Mononuclear cell (primary cell): ENCODE data around the gene MORC1. TPM values are rescaled to one million over a fixed set of nuclear protein-coding genes. Genes with fewer than 3 reads are reported as not detected.

Source experiments
- H3K27me3 ChIP-seq: 2 replicates; pipeline ENCODE4 v1.6.0; 2011; ENCODE audit warnings: low read length, control low read depth; ENCODE audit not compliant: insufficient read depth
- H3K4me1 ChIP-seq: 2 replicates; pipeline ENCODE4 v1.5.1; 2011; ENCODE audit warnings: mild to moderate bottlenecking, low read length, control low read depth; ENCODE audit not compliant: insufficient read depth
- H3K4me3 ChIP-seq: 2 replicates; pipeline ENCODE4 v1.5.1; 2011; ENCODE audit warnings: mild to moderate bottlenecking, low read length, moderate library complexity
- H3K9me3 ChIP-seq: 2 replicates; pipeline ENCODE4 v1.5.1; 2011; ENCODE audit warnings: low read depth, mild to moderate bottlenecking, control low read depth, low read length
- total RNA-seq: library from RNA; depleted of rRNA; stranded (reverse); fragments of >200 nt; gene quantifications from one replicate; pipeline ENCODE4 v1.2.3, GENCODE V29; 2012

MORC1 gene
- total RNA-seq, 1 donor = 0.84 TPM

DNA sequence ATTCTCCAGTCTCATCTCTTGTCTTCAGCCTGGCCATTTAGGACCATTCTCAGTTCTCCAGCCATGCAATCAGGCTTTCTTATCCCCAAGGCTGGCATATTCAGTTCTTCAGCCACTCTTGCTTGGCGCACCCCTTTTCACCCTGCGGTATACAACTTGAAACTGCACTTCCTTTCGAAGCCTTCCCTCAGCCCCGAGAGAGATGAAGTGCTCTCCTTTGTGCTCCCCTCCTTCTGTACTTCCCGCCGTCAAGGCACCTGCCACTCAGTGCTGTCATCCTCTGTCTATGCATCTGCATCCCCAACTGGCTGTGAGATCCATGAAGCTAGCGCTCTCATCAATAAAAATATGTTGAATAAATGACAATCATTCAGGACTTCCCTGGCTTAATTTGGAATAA is 45.7 kb downstream of the MORC1 start:
- no peak overlapping the region for H3K4me3 ChIP-seq

DNA sequence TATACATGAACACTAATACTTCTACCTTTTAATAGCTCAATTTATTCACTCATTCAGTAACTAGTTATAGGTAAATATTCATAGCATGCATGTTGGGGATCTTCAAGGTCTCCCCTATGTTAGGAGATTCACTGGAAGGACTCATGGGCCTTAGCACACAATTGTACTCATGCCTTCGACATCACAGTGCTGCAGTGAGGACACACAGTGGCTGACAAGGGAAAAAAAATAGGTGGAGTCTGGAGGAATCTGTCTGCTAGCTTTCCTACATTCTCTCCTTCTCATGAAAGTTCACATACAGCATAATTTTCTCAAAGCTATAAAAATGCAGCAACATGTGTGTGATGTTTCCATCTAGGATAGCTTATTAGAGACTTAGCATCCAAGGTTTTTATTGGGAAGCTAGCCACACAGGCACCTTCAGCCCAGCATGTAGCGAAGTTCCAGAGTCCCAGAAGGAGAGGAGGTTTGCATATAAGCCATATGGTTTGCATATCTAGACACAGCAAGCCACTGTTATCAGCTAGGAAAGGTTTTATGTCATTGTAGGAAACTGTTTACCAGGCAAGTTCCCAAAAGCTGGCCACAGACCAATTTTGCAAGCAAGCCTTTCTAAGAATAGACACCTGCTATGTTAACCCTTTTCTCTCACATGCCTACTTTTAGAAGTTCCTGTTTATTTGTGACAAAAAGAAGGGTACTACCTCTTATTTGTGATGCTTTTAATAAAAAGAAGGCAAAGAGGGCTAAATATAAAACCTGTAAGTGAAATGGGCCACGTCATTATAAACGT is 46.4 kb downstream of the MORC1 start:
- Histone ChIP-seq H3K4me1 (peaks cover 20% of the 10 kb centered on the region), H3K4me3 (no peak overlapping the region), H3K27me3 (no peaks in the 10 kb centered on the region), H3K9me3 (no peaks in the 10 kb centered on the region)

More for the DNA sequence above, 45.7 kb downstream of the MORC1 start:
- Histone ChIP-seq H3K4me1 (peaks cover 20% of the 10 kb centered on the region), H3K9me3 (no peaks in the 10 kb centered on the region), H3K27me3 (no peaks in the 10 kb centered on the region)

DNA sequence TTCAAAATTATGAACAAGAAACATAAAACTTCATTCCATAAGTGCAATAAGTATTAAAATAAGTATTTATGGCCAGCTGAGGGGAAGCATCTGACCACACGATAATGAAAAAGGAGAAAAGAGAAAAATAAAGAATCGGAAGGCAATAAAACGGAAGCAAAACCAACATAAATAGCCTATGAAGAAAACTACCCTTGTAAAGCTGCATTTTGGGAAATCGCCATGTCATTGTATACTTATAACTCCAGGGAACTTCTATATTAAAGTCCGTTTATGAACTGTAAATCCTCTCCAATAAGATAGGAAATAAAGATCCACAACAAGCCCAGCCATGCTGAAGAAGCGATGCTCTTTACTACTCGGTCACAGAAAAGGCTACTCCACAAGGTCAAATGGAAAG is 47.7 kb downstream of the MORC1 start:
- Histone ChIP-seq H3K4me1 (peaks cover 20% of the 10 kb centered on the region), H3K27me3 (no peaks in the 10 kb centered on the region), H3K4me3 (no peak overlapping the region), H3K9me3 (no peaks in the 10 kb centered on the region)

DNA sequence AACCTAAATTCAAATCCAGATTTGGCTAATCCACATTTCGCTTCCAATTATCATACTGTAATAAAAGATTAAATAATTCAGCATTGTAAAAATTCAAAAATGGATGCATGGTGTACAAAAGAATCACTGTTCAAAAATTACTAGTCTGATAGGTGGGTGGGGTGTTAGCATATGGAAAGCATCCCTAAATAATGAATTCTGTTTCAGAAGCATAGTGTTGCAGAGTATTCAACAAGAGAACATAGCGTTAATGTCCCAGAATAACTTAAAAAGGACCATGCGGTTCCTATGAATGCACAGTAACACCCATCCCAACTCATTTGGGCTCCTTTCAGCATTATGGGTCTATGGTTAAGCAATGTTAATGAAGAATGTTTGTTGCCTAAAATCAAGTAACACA is 51.1 kb downstream of the MORC1 start:
- Histone ChIP-seq H3K27me3 (no peaks in the 10 kb centered on the region), H3K4me3 (no peak overlapping the region), H3K9me3 (no peaks in the 10 kb centered on the region), H3K4me1 (peaks cover 15% of the 10 kb centered on the region)

DNA sequence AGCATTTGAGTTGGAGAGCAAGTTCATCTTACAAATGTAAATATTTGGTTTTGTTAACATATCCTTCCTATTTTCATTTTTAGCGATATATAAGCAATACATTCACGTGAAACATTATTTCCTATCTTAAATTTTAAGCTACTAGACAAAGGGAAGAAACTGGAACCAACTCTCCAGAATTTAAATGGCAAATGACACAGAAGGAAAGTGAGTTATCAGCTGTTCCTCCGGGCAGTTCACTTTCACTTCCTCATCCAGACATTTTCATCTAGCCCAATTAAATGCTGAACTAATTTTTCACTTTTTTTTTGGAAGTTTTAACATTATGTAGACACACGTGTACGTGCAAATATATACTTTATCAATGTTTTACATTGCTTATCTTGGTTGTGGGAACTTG is 58.7 kb downstream of the MORC1 start:
- Histone ChIP-seq H3K4me1 (no peaks in the 10 kb centered on the region), H3K9me3 (no peaks in the 10 kb centered on the region), H3K4me3 (no peak overlapping the region), H3K27me3 (no peaks in the 10 kb centered on the region)

DNA sequence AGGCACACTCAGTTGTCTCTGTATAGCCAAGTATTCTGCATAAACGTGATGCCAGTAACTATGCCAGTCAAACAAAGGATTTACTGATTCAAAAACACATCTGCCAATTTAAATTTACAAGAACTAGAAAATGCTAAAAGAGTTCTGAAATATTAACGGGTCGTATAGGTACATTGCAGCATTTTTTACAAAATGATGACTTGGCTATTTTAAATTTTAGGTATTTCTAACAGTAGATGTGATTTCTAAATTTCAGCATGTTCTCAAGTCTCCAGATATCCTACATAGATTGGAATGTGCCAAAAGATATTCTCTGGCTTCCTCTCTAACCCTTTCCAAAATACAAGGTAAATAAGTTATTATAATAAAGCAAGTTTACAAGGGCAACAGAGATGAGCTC is 60.3 kb downstream of the MORC1 start:
- Histone ChIP-seq H3K4me1 (no peaks in the 10 kb centered on the region), H3K4me3 (no peak overlapping the region), H3K27me3 (no peaks in the 10 kb centered on the region)

DNA sequence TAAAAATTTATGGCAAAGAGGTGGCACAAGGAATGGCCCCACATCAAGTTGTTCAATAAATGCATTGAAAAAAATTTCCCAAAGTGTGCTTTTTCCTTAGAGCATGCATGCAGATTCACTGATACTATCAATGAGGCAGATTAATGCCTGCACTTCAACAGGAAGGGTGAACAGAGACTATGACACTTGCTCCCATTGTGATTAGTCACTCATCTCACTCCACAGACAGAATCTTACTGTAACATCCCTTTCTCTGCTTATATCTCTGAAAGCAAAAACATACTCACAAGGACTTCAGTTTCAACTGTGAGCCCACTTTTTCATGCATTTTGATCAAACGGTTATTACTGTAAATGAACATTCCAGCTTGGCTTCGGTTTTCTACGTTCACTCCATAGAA is 60.9 kb downstream of the MORC1 start:
- H3K9me3 ChIP-seq = no peaks in the 10 kb centered on the region
- no peaks in the 10 kb centered on the region for H3K27me3 ChIP-seq
- H3K4me1 ChIP-seq = no peaks in the 10 kb centered on the region
- no peak overlapping the region for H3K4me3 ChIP-seq

More for the DNA sequence above, 60.3 kb downstream of the MORC1 start:
- no peaks in the 10 kb centered on the region for H3K9me3 ChIP-seq

DNA sequence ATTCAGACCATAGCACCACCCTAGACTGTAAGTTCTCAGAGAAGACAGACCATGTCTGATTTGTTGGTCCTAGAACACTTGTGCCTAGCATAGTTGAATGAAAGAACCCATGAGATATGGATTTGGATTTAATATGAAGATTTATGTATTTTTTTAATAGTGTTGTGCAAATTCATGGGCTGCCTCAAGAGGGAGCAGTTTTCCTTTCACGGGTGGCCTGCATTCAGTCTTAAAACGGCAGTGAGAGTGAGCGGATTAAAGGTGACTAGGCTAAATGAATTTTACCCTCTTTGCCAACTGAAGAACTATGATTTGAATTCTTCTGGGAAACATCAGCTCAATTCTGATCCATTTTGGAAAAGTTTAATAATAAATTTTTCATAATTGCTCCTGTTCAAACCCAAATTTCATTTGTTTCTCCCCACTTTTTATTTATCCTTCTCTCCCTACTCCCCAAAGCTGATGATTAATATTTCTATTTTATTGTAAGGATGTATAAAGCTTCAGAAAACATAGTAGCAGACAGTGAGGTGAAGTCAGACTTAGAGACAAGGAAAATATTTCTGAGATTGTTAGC is 67.3 kb downstream of the MORC1 start:
- Histone ChIP-seq H3K27me3 (no peaks in the 10 kb centered on the region), H3K9me3 (no peaks in the 10 kb centered on the region), H3K4me3 (no peak overlapping the region), H3K4me1 (no peaks in the 10 kb centered on the region)

DNA sequence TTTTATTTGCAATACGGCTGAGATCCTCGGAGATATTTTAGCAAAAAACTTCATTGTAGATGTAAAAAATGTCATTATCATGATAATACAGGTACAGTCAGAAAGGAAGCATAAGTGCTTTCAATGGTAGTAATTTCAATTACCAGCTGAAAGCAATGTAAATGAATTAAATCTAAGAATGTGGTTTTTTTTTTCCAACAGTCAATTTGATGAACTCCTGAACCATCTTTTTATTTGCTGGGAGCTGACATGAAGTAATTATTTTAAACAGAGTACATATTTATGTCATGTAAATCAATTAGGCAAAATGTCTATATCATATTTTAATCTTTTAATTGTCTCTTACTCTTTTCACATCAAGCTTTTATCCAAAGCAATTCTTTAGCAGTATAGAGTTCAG is 70.6 kb downstream of the MORC1 start:
- no peaks in the 10 kb centered on the region for H3K4me1 ChIP-seq
- H3K4me3 ChIP-seq = no peak overlapping the region
- H3K27me3 ChIP-seq = no peaks in the 10 kb centered on the region
- H3K9me3 ChIP-seq = no peaks in the 10 kb centered on the region

DNA sequence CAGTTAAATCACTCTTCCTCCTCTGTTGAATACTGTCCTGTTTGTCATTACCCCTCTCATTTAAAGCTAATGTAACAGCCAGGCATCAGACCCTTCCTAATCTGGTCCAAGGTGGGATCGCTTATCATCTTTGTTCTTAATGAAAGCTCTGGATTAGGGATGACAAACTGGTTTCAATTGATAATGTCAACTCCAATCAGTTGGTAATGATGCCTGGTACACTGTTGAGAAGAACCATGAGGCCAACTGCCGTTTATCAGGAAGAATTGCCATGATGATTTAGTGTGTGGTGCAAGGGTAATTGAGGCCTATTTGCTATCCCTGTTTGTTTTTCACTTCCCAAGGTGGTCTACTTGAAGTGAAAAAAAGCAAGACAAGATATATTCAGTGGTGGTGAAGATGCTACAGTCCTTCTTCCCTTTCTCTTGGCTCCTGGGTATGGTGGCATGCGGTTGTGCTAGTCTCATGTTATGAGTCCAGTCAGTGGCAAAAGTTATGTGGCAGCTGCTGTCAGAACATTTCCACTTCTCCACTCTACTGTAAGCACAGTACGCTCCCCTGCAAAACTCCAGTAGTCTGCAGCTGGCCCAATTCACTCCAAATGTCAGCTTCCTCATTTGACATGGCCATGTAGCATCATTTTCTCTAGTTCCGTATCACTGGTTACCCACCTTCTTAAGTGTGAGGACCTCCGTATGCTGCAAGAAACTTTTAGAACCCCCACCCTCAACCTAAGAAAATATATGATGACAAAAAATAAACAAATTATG is 72.5 kb downstream of the MORC1 start:
- Histone ChIP-seq H3K4me3 (no peak overlapping the region), H3K4me1 (no peaks in the 10 kb centered on the region), H3K9me3 (no peaks in the 10 kb centered on the region), H3K27me3 (no peaks in the 10 kb centered on the region)

DNA sequence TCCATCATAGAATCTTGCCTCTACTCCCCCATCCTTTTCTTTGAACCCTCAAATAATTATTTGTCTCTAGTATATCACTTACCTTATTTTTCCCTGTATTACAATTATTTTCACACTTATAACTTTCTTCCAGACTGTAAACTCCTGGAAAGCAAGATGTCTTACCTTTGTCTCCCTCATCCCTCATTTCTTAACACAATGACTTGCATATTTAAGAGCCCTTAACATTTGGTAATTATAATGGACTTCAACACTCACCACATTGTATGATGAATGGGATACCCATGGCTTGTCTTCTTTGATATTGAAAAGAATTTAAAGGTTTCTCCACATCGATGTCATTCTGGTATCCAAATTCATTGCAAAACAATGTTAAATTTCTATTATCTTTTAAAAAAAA is 82.9 kb downstream of the MORC1 start:
- Histone ChIP-seq H3K4me3 (no peak overlapping the region), H3K4me1 (no peaks in the 10 kb centered on the region), H3K9me3 (no peaks in the 10 kb centered on the region), H3K27me3 (peaks cover 2% of the 10 kb centered on the region)

DNA sequence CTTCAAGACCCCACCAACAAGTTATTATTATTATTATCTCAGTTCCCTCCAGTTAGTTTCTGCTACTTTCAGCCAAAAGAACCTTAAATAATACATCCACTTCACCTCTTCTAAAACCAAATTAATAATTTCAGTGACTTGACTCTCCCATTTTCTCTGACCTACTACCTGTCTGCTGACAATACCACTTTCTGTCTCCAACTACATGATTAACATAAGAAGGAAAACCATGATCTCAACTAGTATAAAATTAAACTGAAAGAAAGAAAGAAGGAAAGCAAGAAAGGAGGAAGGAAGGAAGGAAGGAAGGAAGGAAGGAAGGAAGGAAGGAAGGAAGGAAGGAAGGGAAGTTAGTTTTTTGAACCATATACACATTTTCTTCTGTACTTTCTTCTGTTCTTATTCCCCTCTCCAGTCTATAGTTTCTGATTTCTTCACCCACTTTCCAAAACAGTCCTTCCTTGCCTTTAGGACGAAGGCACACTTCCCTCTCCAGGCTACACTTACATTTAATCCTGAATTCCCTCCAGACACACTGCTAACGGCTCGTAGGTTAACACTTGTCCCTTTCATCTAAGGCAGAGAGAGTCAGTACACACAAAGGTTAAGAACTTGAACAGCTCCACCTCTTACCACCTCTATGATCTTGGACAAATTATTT is 84.8 kb downstream of the MORC1 start:
- H3K4me3 ChIP-seq = no peak overlapping the region
- no peaks in the 10 kb centered on the region for H3K9me3 ChIP-seq
- H3K27me3 ChIP-seq = no peaks in the 10 kb centered on the region
- no peaks in the 10 kb centered on the region for H3K4me1 ChIP-seq

DNA sequence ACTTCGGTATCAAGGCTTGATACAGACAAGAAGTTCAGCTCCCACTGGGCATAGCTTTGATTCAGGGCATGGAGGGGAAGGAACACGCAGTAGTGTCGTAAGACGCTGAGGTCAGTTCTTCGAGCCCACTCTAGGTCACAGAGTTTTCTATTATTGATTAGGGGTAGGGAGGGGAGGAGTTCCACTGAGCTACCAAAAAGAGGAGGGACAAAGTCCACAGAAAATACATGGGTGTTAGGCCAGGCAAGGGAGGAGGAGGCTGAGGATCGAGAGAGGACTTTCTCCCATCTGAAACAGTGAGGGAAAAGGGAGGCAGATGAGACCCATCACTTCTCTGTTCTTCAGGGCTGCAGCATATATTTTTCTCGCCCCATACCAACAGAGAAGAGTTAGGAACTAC is 89.2 kb downstream of the MORC1 start:
- Histone ChIP-seq H3K4me1 (no peaks in the 10 kb centered on the region), H3K27me3 (no peaks in the 10 kb centered on the region), H3K4me3 (no peak overlapping the region), H3K9me3 (no peaks in the 10 kb centered on the region)

DNA sequence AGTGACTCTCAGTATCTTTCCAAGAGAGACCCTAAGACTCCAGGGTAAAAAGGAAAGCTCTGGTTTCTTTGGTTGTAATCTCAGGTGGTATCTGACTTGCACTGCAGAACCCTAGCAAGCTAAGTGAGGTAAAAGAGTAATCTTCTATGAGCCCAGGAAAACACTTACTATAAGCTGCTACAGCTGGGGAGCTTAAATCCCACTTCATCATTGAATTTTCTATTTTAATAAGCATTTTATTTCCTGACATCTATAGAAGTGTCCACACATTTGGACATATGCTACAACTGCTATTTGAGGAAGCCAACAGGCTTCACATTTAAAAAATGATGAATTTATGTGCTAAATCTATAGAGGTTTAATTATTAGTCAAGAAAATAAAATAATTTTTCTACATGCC is 91.1 kb downstream of the MORC1 start:
- Histone ChIP-seq H3K4me3 (no peak overlapping the region), H3K4me1 (no peaks in the 10 kb centered on the region), H3K27me3 (no peaks in the 10 kb centered on the region), H3K9me3 (no peaks in the 10 kb centered on the region)

DNA sequence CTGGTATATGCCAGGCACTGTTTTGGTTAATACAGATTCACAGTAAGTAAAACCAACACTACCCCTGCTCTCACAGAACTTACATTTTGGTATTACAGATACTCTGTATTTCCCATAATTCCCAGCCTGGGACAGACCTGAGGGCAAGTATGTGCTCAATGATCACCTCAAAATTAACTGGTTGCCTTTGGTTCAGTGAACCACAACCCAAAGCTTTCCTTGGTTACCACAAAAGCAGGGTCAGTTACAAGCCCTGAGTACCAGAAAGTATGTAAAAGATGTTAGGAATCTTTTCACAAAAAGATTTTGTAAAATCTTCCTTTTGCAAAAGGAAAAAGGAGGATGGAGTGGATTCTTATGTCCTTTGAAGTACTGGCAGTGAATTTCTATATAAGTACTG is 92.0 kb downstream of the MORC1 start:
- H3K4me1 ChIP-seq = no peaks in the 10 kb centered on the region
- no peaks in the 10 kb centered on the region for H3K27me3 ChIP-seq
- no peak overlapping the region for H3K4me3 ChIP-seq
- H3K9me3 ChIP-seq = no peaks in the 10 kb centered on the region
